DOHH2 (cell line): Measurements from ENCODE around the gene PPP1R7.

ENCODE experiments used
- H3F3A ChIP-seq: fragments of 200-600 bp; sonication (generic), shearing (Covaris generic); 2 replicates; pipeline ENCODE4 v1.6.0; 2016; ENCODE audit warnings: antibody characterized with exemption, mild to moderate bottlenecking; ENCODE audit not compliant: control insufficient read depth, insufficient read depth
- H3K27ac ChIP-seq: fragments of 200-600 bp; sonication (generic); 2 replicates; pipeline ENCODE4 v1.5.1; 2014; ENCODE audit warnings: low read depth, mild to moderate bottlenecking, low read length, moderate library complexity
- H3K27me3 ChIP-seq: fragments of 200-600 bp; sonication (generic); 2 replicates; pipeline ENCODE4 v1.6.1; 2014; ENCODE audit warnings: mild to moderate bottlenecking, low read length, mixed read lengths; ENCODE audit not compliant: control insufficient read depth
- H3K36me3 ChIP-seq: fragments of 200-600 bp; sonication (generic); 2 replicates; pipeline ENCODE4 v1.6.1; 2014; ENCODE audit warnings: mild to moderate bottlenecking, low read length, moderate library complexity, mixed read lengths; ENCODE audit not compliant: control insufficient read depth
- H3K4me1 ChIP-seq: fragments of 200-600 bp; sonication (generic); 2 replicates; pipeline ENCODE4 v1.6.1; 2014; ENCODE audit warnings: mild to moderate bottlenecking, low read length, mixed read lengths; ENCODE audit not compliant: control insufficient read depth
- H3K4me2 ChIP-seq: fragments of 200-600 bp; sonication (generic); 2 replicates; pipeline ENCODE4 v1.6.0; 2014; ENCODE audit warnings: mild to moderate bottlenecking, low read length, moderate library complexity
- H3K4me3 ChIP-seq: fragments of 200-600 bp; sonication (generic); 2 replicates; pipeline ENCODE4 v1.5.1; 2014; ENCODE audit warnings: mild to moderate bottlenecking, low read length, mixed read lengths
- H3K79me2 ChIP-seq: fragments of 200-600 bp; sonication (generic); 2 replicates; pipeline ENCODE4 v1.6.1; 2014; ENCODE audit warnings: mild to moderate bottlenecking, low read length, mixed read lengths; ENCODE audit not compliant: control insufficient read depth
- H3K9me2 ChIP-seq: fragments of 200-600 bp; sonication (generic); replicated peaks from 2 replicates; pipeline ENCODE4 v1.6.1; 2014; ENCODE audit warnings: mild to moderate bottlenecking, low read length, mixed read lengths; ENCODE audit not compliant: control insufficient read depth
- H3K9me3 ChIP-seq: fragments of 200-600 bp; sonication (generic); 2 replicates; pipeline ENCODE4 v1.6.1; 2014; ENCODE audit warnings: antibody characterized with exemption, low read length, mixed read lengths; ENCODE audit not compliant: control insufficient read depth, insufficient read depth
- H4K20me1 ChIP-seq: fragments of 200-600 bp; sonication (generic); 2 replicates; pipeline ENCODE4 v1.6.0; 2014; ENCODE audit warnings: low read depth, mild to moderate bottlenecking, antibody characterized with exemption, low read length, moderate library complexity; ENCODE audit not compliant: control insufficient read depth, insufficient read depth
- EZH2phosphoT487 ChIP-seq: fragments of 200-600 bp; sonication (generic); IDR thresholded peaks from 2 replicates; pipeline ENCODE4 v1.6.1; 2017; ENCODE audit warnings: borderline replicate concordance, mild to moderate bottlenecking, antibody characterized with exemption, low read length, moderate library complexity, mixed read lengths
- TF ChIP-seq, protein P1 (sequence below): fragments of 200-600 bp; sonication (generic); IDR thresholded peaks from one replicate; pipeline ENCODE4 v1.5.1; 2014; ENCODE audit warnings: antibody characterized with exemption, mild to moderate bottlenecking, low read depth, low read length; ENCODE audit not compliant: poor library complexity, severe bottlenecking

Gene PPP1R7

DNA sequence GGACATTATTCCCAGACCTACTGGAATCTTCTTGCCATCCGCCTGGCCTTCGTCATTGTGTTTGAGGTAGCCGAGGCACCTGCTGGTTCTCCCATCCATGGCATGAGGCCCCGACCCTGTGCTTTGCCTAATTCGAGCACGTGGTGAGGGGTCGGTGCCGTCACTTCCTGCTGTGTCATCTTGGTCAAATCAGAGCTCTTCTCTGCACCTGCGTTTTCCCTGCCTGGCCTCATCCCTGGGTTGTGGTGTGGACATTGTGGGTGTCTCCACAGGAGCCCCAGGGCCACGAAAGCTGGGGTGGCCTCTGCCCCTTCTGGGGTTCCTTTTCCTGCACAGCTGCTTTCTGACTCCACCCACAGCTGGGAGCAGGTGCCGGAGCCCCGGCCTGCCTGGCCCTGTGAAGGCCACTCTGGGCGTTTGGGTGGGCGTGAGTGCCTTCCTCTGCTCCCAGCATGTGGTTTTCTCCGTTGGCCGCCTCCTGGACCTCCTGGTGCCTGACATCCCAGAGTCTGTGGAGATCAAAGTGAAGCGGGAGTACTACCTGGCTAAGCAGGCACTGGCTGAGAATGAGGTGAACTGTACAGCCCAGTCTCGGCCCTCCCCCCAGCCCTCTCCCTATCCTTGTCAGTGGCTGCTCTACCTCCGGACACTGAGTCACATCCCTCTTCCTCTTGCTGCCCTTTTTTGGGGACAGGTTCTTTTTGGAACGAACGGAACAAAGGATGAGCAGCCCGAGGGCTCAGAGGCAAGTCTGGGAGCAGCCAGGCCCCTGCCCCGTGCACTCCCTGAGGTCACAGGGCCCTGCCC lies 73.1 kb downstream of the PPP1R7 start:
- no peaks in the 10 kb centered on the region for H3K79me2 ChIP-seq
- H3K4me3 ChIP-seq = no peak overlapping the region
- no peak overlapping the region for H3K27ac ChIP-seq
- no peak overlapping the region for H3K4me2 ChIP-seq
- peaks cover 9% of the 10 kb centered on the region; the same call in 1 of the 2 replicates for H3F3A ChIP-seq
- no peaks in the 10 kb centered on the region for H3K9me2 ChIP-seq
- peaks cover 13% of the 10 kb centered on the region for H3K4me1 ChIP-seq
- H3K36me3 ChIP-seq = peaks cover 17% of the 10 kb centered on the region
- H4K20me1 ChIP-seq = no peaks in the 10 kb centered on the region; the same call in 1 of the 2 replicates
- H3K9me3 ChIP-seq = no peaks in the 10 kb centered on the region
- H3K27me3 ChIP-seq = no peaks in the 10 kb centered on the region
- TF ChIP-seq EZH2phosphoT487 = no peak
- TF ChIP-seq, protein P1, sequence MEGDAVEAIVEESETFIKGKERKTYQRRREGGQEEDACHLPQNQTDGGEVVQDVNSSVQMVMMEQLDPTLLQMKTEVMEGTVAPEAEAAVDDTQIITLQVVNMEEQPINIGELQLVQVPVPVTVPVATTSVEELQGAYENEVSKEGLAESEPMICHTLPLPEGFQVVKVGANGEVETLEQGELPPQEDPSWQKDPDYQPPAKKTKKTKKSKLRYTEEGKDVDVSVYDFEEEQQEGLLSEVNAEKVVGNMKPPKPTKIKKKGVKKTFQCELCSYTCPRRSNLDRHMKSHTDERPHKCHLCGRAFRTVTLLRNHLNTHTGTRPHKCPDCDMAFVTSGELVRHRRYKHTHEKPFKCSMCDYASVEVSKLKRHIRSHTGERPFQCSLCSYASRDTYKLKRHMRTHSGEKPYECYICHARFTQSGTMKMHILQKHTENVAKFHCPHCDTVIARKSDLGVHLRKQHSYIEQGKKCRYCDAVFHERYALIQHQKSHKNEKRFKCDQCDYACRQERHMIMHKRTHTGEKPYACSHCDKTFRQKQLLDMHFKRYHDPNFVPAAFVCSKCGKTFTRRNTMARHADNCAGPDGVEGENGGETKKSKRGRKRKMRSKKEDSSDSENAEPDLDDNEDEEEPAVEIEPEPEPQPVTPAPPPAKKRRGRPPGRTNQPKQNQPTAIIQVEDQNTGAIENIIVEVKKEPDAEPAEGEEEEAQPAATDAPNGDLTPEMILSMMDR = no peak

DNA sequence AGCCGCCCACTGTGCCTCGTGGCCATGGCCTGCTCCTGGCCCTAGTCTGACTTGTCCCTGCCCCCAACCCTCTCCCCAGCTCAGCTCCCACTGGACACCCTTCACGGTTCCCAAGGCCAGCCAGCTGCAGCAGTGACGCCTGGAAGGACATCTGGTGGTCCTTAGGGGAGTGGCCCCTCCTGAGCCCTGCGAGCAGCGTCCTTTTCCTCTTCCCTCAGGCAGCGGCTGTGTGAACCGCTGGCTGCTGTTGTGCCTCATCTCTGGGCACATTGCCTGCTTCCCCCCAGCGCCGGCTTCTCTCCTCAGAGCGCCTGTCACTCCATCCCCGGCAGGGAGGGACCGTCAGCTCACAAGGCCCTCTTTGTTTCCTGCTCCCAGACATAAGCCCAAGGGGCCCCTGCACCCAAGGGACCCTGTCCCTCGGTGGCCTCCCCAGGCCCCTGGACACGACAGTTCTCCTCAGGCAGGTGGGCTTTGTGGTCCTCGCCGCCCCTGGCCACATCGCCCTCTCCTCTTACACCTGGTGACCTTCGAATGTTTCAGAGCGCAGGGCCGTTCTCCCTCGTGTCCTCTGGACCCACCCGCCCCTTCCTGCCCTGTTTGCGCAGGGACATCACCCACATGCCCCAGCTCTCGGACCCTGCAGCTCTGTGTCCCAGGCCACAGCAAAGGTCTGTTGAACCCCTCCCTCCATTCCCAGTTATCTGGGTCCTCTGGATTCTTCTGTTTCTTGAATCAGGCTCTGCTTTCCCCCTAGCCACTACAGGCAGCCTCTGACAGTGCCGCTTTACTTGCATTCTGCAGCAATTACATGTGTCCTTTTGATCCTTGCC lies 74.0 kb downstream of the PPP1R7 start:
- no peaks in the 10 kb centered on the region for H3K9me2 ChIP-seq
- TF ChIP-seq, protein P1 = no peak
- no peak for TF ChIP-seq EZH2phosphoT487
- H3K9me3 ChIP-seq = no peaks in the 10 kb centered on the region
- H3K79me2 ChIP-seq = no peaks in the 10 kb centered on the region
- H3K27ac ChIP-seq = no peak overlapping the region
- peaks cover 5% of the 10 kb centered on the region; the same call in 1 of the 2 replicates for H3K4me1 ChIP-seq
- H3K27me3 ChIP-seq = no peaks in the 10 kb centered on the region
- peaks cover 23% of the 10 kb centered on the region for H3K36me3 ChIP-seq
- no peak overlapping the region for H3K4me3 ChIP-seq
- no peaks in the 10 kb centered on the region; the same call in 1 of the 2 replicates for H4K20me1 ChIP-seq
- H3K4me2 ChIP-seq = no peak overlapping the region
- H3F3A ChIP-seq = peaks cover 5% of the 10 kb centered on the region; the same call in 1 of the 2 replicates

DNA sequence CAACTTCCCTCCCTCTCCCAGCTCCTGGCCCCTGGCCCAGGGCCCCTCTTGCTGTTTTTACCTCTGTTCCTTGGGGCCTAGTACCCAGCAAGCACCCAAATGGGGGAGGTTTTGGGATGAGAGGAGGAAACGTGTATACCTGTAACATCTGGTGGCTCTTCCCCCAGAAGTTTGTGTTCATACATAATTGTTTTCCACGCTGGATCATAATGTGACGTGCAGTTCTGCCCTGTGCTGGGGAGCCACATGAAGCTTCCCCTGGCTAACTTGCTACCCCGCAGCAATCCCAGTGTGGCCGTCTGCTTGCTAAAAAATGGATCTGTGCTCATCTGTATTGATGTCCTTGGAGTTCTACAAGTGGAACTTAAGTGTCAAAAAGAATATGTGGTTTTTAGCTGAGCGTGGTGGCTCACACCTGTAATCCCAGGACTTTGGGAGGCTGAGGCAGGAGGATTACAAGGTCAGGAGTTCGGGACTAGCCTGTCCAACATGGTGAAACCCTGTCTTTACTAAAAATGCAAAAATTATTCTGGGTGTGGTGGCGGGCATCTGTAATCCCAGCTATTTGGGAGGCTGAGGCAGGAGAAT lies 74.7 kb downstream of the PPP1R7 start:
- Histone ChIP-seq H3K9me3 (no peaks in the 10 kb centered on the region), H3K27me3 (no peaks in the 10 kb centered on the region), H3F3A (peaks cover 2% of the 10 kb centered on the region; the same call in 1 of the 2 replicates), H3K79me2 (no peaks in the 10 kb centered on the region), H3K27ac (no peak overlapping the region), H3K4me3 (no peak overlapping the region), H3K4me1 (0 out of 2 replicates have a peak, but pooled peaks cover 5% of the 10 kb centered on the region), H3K9me2 (no peaks in the 10 kb centered on the region), H3K4me2 (no peak overlapping the region), H4K20me1 (no peaks in the 10 kb centered on the region; the same call in 1 of the 2 replicates), H3K36me3 (peaks cover 28% of the 10 kb centered on the region)
- TF ChIP-seq, protein P1 = no peak
- TF ChIP-seq EZH2phosphoT487 = no peak
